ENCODE results near the gene SCAMP2. TPM values are rescaled to one million over a fixed set of nuclear protein-coding genes. Genes with fewer than 3 reads are reported as not detected.

SCAMP2 gene
- total and polyA plus RNA-seq, 8 donors = 21.4 to 49.0 (median 33.8) TPM

- Histone ChIP-seq H3K27ac (peak overlapping the region in 2 of 4 donors; percentile 25 to 51), H3K4me3 (no peak overlapping the region), H3K36me3 (no peaks in the 10 kb centered on the region), H3K9me3 (no peaks in the 10 kb centered on the region), H3K27me3 (no peaks in the 10 kb centered on the region), H3K4me1 (peaks cover 24 to 56% (median 29%) of the 10 kb centered on the region in 3 donors)
- no peak for TF ChIP-seq CTCF (IDR thresholded peaks at IDR 0.05)
- WGBS, 2 donors = 6 to 17% methylated on average over 1 of the region's 1 CpG
- ATAC-seq = peak in 1 of 4 donors; percentile 13
- no peak for DNase-seq
- intact Hi-C loops (cut with DNase I) = no loop called here
- no peak for FAIRE-seq
Observed at GRCh38 chr15:74867466-74868038, 5.6 kb downstream of the SCAMP2 start.

- no peak for FAIRE-seq
- intact Hi-C loops (cut with DNase I) = no loop called here
- peaks cover 20 to 43% (median 23%) of the 10 kb centered on the region in 3 donors for H3K4me1 ChIP-seq
Observed at GRCh38 chr15:74866090-74866489, 7.1 kb downstream of the SCAMP2 start.

GRCh38 chr15:74865316-74865715 is 7.8 kb downstream of the SCAMP2 start:
- ATAC-seq (no peak), DNase-seq (no peak), FAIRE-seq (no peak)
- H3K9me3 ChIP-seq = no peaks in the 10 kb centered on the region
- H3K27ac ChIP-seq = no peak overlapping the region
- no peak overlapping the region for H3K4me3 ChIP-seq
- peaks cover 13 to 36% (median 16%) of the 10 kb centered on the region in 3 donors for H3K4me1 ChIP-seq
- intact Hi-C loops (cut with DNase I) = no loop called here
- no peak for TF ChIP-seq CTCF (IDR thresholded peaks at IDR 0.05)
- 63 to 68% methylated on average over 2 of the region's 2 CpGs for WGBS, 2 donors
- no peaks in the 10 kb centered on the region for H3K36me3 ChIP-seq
- no peaks in the 10 kb centered on the region for H3K27me3 ChIP-seq

More at GRCh38 chr15:74866090-74866489, 7.1 kb downstream of the SCAMP2 start:
- no peaks in the 10 kb centered on the region for H3K36me3 ChIP-seq
- H3K27me3 ChIP-seq = no peaks in the 10 kb centered on the region
- WGBS, 2 donors = 79 to 87% methylated on average over 6 of the region's 6 CpGs
- ATAC-seq (no peak), DNase-seq (no peak)
- no peaks in the 10 kb centered on the region for H3K9me3 ChIP-seq
- no peak overlapping the region for H3K27ac ChIP-seq
- no peak for TF ChIP-seq CTCF (IDR thresholded peaks at IDR 0.05)
- no peak overlapping the region for H3K4me3 ChIP-seq

- H3K36me3 ChIP-seq = no peaks in the 10 kb centered on the region
- 93 to 98% methylated on average over 6 of the region's 6 CpGs for WGBS, 2 donors
- TF ChIP-seq CTCF (IDR thresholded peaks at IDR 0.05) = no peak
- no peak overlapping the region for H3K27ac ChIP-seq
- H3K27me3 ChIP-seq = no peaks in the 10 kb centered on the region
- H3K9me3 ChIP-seq = no peaks in the 10 kb centered on the region
- no peak overlapping the region for H3K4me3 ChIP-seq
- intact Hi-C loops (cut with DNase I) = no loop called here
- FAIRE-seq (no peak), DNase-seq (no peak), ATAC-seq (no peak)
- H3K4me1 ChIP-seq = peaks cover 16 to 26% (median 16%) of the 10 kb centered on the region in 3 donors
Observed at GRCh38 chr15:74864296-74864695, 8.9 kb downstream of the SCAMP2 start.

- WGBS, 2 donors = 64 to 66% methylated on average over 9 to 11 of the region's 11 CpGs
Observed at GRCh38 chr15:74863239-74864056, 9.7 kb downstream of the SCAMP2 start.

More at GRCh38 chr15:74863239-74864056, 9.7 kb downstream of the SCAMP2 start:
- peaks cover 12 to 18% (median 18%) of the 10 kb centered on the region in 3 donors for H3K4me1 ChIP-seq
- intact Hi-C loops (cut with DNase I) = no loop called here
- FAIRE-seq = no peak
- no peaks in the 10 kb centered on the region for H3K27me3 ChIP-seq
- no peak for TF ChIP-seq CTCF (IDR thresholded peaks at IDR 0.05)
- no peak overlapping the region for H3K27ac ChIP-seq
- no peak overlapping the region for H3K4me3 ChIP-seq
- no peak for DNase-seq
- ATAC-seq = peak; percentile 26 to 45 (median 38)
- no peaks in the 10 kb centered on the region for H3K36me3 ChIP-seq
- H3K9me3 ChIP-seq = no peaks in the 10 kb centered on the region

Measured in pancreas (tissue), 10 donors.